RWPE1 (cell line): ENCODE measurements around the gene IL7R.

Source experiments
- CTCF ChIA-PET: fragments of 350-600 bp; sonication (Branson Sonifier 250); formaldehyde crosslinking; extraction: SDS; loops from one replicate; lab custom pipeline; 2021; lab: Yijun Ruan, JAX
- POLR2A ChIA-PET: fragments of 400-600 bp; formaldehyde crosslinking; extraction: SDS; loops from one replicate; lab custom pipeline; 2020; ENCODE audit warnings: antibody characterized with exemption; ENCODE audit not compliant: low non-redundant PET; lab: Yijun Ruan, JAX
- DNase-seq: peaks from one replicate; pipeline ENCODE4 v3.0.0; 2012; ENCODE audit warnings: low spot score
- H3K27ac ChIP-seq: fragments of 450-650 bp; 2 replicates; pipeline ENCODE4 v1.5.1; 2017
- CTCF ChIP-seq: fragments of 450-650 bp; conservative IDR thresholded peaks from 2 replicates; pipeline ENCODE4 v1.5.1; 2017; ENCODE audit warnings: low read depth, mild to moderate bottlenecking

IL7R gene

DNA sequence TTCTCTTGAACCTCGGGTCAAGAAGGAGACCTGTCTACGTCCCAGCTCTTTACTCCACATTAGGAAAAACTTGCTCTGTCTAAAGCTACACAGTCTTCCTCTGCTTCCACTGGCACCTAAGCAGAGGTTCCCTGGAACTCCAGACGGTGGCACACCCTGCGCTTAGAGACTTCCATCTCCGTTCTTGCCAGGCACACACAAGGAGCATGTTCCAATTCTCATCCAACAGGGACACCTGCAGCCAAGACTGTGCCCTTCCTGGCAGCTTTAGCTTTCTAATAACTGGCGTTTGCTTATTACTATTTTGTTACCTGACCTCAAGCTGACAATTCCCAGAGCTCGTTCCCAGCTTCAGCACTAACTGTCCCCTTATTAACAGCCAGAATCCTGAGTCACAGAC lies 65.8 kb downstream of the IL7R start:
- DNase-seq: no peak
- TF ChIP-seq CTCF: no peak
- H3K27ac ChIP-seq: peak overlapping the region; percentile 2; the same call in 1 of the 2 replicates
- CTCF ChIA-PET: interaction anchor here (0.6 kb wide), 2 partner anchors 152 to 771 kb away, joined by 3 to 6 read pairs; no protein-coding TSS in a partner anchor
- POLR2A ChIA-PET: no interaction called here

DNA sequence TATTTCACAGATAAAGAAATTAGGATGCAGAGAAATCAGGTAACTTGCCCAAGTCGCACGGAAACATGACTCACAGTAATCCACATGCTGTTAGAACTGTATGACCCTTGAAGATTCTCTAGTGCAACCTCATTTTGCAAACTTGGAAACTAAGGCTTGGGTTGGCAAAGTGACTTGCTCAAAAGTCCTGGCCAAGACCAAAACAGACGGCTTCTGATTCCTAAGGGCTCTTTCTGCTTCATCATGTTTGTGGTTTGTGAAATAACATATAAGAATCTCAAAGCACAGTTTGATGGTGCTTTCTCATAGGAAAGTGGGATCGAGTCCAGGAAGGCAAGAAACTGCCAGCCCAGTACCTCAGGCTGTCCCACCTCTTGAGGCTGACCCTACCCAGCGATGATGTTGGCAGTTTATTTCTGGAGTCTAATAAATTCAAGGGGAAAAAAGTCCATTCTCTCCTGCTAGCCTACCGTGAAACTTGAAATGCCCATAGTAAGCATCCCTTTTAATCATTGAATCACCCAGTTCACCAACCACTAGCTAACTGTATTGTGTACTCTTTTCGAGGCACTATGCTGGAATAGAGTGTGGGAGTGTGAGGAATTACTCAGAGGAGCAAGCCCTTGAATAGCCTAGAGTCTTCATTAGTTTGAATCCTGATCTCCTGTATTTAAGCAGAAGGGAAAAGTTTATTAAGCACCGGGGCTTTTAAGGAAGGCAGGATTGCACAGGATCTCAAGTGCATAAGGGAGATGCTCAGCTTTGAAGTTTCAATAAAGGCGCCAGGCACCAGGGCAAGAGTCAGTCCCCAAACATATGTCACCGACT lies 67.6 kb downstream of the IL7R start:
- H3K27ac ChIP-seq: peak overlapping the region; percentile 76
- DNase-seq: peak; percentile 24
- no peak for TF ChIP-seq CTCF
- POLR2A ChIA-PET: no interaction called here
- CTCF ChIA-PET: interaction anchor here (0.7 to 5.1 kb wide), 12 partner anchors 14 to 1161 kb away, joined by 3 to 43 read pairs (median 4); partner anchors contain the start of gene CAPSL

- DNase-seq: peak; percentile 65
- H3K27ac ChIP-seq: peak overlapping the region; percentile 76
- CTCF ChIA-PET: interaction anchor here (0.6 to 5.1 kb wide), 20 partner anchors 13 to 1161 kb away, joined by 3 to 43 read pairs (median 4); partner anchors contain the start of gene CAPSL
- POLR2A ChIA-PET: no interaction called here
- TF ChIP-seq CTCF: peak; percentile 84
Observed at GRCh38 chr5:35924950-35925722, 68.4 kb downstream of the IL7R start.

GRCh38 chr5:35926389-35927051 lies 69.8 kb downstream of the IL7R start:
- DNase-seq: peak; percentile 60
- H3K27ac ChIP-seq: no peak overlapping the region
- TF ChIP-seq CTCF: peak; percentile 89
- ChIA-PET CTCF (interaction anchor here (0.6 to 5.1 kb wide), 23 partner anchors 9 to 836 kb away, joined by 3 to 43 read pairs (median 4); partner anchors contain the start of gene SPEF2), POLR2A (no interaction called here)
